GM21737 (cell line): ENCODE results near the gene HS3ST4.
"Not testable (repeated sequence)": the region's sequence is repeated elsewhere in the genome, so short reads cannot be mapped to it uniquely, and the experiment has no call there.

ENCODE experiments used
- ATAC-seq: cut with Tn5 transposase; IDR thresholded peaks from one replicate; pipeline ENCODE4 v1.9.1; 2021; ENCODE audit warnings: mild to moderate bottlenecking, moderate library complexity; ENCODE audit not compliant: unreplicated experiment

The HS3ST4 gene

GRCh38 chr16:25729188-25729915 lies 37.6 kb downstream of the HS3ST4 start:
- ATAC-seq: no peak

- ATAC-seq: no peak
Observed at GRCh38 chr16:25730396-25730795, 38.6 kb downstream of the HS3ST4 start.

- ATAC-seq: no peak
Observed at GRCh38 chr16:25734430-25735385, 42.9 kb downstream of the HS3ST4 start.

- no peak for ATAC-seq
Observed at GRCh38 chr16:25735645-25736044, 43.9 kb downstream of the HS3ST4 start.

- ATAC-seq: no peak
Observed at GRCh38 chr16:25747160-25747758, 55.5 kb downstream of the HS3ST4 start.

- no peak for ATAC-seq
Observed at GRCh38 chr16:25748092-25748654, 56.4 kb downstream of the HS3ST4 start.

GRCh38 chr16:25750488-25751216 lies 58.9 kb downstream of the HS3ST4 start:
- no peak for ATAC-seq

- no peak for ATAC-seq
Observed at GRCh38 chr16:25751230-25751835, 59.6 kb downstream of the HS3ST4 start.

- no peak for ATAC-seq
Observed at GRCh38 chr16:25764466-25764865, 72.7 kb downstream of the HS3ST4 start.

- ATAC-seq: no peak
Observed at GRCh38 chr16:25771216-25771615, 79.5 kb downstream of the HS3ST4 start.

- no peak for ATAC-seq
Observed at GRCh38 chr16:25771812-25772568, 80.2 kb downstream of the HS3ST4 start.

- not testable (repeated sequence) for ATAC-seq
Observed at GRCh38 chr16:25776214-25776613, 84.5 kb downstream of the HS3ST4 start.

- ATAC-seq: no peak
Observed at GRCh38 chr16:25783226-25783625, 91.5 kb downstream of the HS3ST4 start.

GRCh38 chr16:25785361-25785760 lies 93.6 kb downstream of the HS3ST4 start:
- no peak for ATAC-seq

- ATAC-seq: no peak
Observed at GRCh38 chr16:25786748-25787147, 95.0 kb downstream of the HS3ST4 start.

- ATAC-seq: no peak
Observed at GRCh38 chr16:25788637-25789036, 96.9 kb downstream of the HS3ST4 start.

GRCh38 chr16:25796239-25796638 lies 104.5 kb downstream of the HS3ST4 start:
- no peak for ATAC-seq

- no peak for ATAC-seq
Observed at GRCh38 chr16:25798065-25798464, 106.3 kb downstream of the HS3ST4 start.

- ATAC-seq: no peak
Observed at GRCh38 chr16:25799816-25800215, 108.1 kb downstream of the HS3ST4 start.
